Uterus (tissue), 4 donors: ENCODE results near the gene CLEC9A. TPM values are rescaled to one million over a fixed set of nuclear protein-coding genes. Genes with fewer than 3 reads are reported as not detected.

Experiments
- DNase-seq, 2 donors: peaks; one replicate each; pipeline ENCODE4 v3.0.0-alpha.2; 2019 to 2020
- H3K27ac ChIP-seq, 2 donors: fragments of 200-600 bp; sonication (generic); 1 replicate in 1 of 2; 2 replicates in 1 of 2; pipeline ENCODE4 v1.5.1; 2016 to 2018
- H3K27me3 ChIP-seq, 2 donors: fragments of 200-600 bp; sonication (generic); one replicate each; pipeline ENCODE4 v1.5.1; 2018 to 2019; ENCODE audit warnings: control low read depth in 1 of 2
- H3K36me3 ChIP-seq, 2 donors: fragments of 200-600 bp; sonication (generic); one replicate each; pipeline ENCODE4 v1.5.1; 2019; ENCODE audit warnings: control low read depth in 1 of 2
- H3K4me1 ChIP-seq, 2 donors: fragments of 200-600 bp; sonication (generic); one replicate each; pipeline ENCODE4 v1.5.1; 2018 to 2019; ENCODE audit warnings: control low read depth in 1 of 2
- H3K4me3 ChIP-seq, 2 donors: fragments of 200-600 bp; sonication (generic); 1 replicate in 1 of 2; 2 replicates in 1 of 2; pipeline ENCODE4 v1.5.1; 2018 to 2019; ENCODE audit warnings: mild to moderate bottlenecking in 1 of 2
- H3K9me3 ChIP-seq, 2 donors: fragments of 200-600 bp; sonication (generic); one replicate each; pipeline ENCODE4 v1.5.1; 2019; ENCODE audit warnings: control low read depth in 1 of 2
- POLR2A ChIP-seq, 2 donors: fragments of 450-650 bp; IDR thresholded peaks; one replicate each; pipeline ENCODE4 v1.6.1; 2016; ENCODE audit warnings: antibody characterized with exemption in 2 of 2, mild to moderate bottlenecking in 1 of 2, moderate library complexity in 1 of 2
- intact Hi-C: fragments of 100-400 bp; cut with DNase I; formaldehyde crosslinking; loops from one replicate; pipeline ENCODE4 v1.15.1; 2023; ENCODE audit warnings: low total_unique reads
- total RNA-seq, 4 donors: library from RNA; depleted of rRNA in 3 of 4; stranded (reverse); fragments of >200 nt in 3 of 4; gene quantifications; one replicate each; pipeline versions ENCODE4 v1.1.0 to v1.2.4, GENCODE V29; 2014 to 2023
- TF ChIP-seq, protein P1 (sequence below), 4 experiments: fragments of 200-600 bp in 2 of 4; fragments of 450-650 bp in 2 of 4; sonication (generic) in 2 of 4; IDR thresholded peaks; one replicate each; pipeline ENCODE4 v1.5.1; 2016 to 2019; ENCODE audit warnings: antibody characterized with exemption in 4 of 4, mild to moderate bottlenecking in 2 of 4, moderate library complexity in 1 of 4
- donor health status: DM: yes; HTN: yes; CAD: no.

The CLEC9A gene
- total RNA-seq, 4 donors from 2014 or later = 0.90 TPM; not detected in 3

DNA sequence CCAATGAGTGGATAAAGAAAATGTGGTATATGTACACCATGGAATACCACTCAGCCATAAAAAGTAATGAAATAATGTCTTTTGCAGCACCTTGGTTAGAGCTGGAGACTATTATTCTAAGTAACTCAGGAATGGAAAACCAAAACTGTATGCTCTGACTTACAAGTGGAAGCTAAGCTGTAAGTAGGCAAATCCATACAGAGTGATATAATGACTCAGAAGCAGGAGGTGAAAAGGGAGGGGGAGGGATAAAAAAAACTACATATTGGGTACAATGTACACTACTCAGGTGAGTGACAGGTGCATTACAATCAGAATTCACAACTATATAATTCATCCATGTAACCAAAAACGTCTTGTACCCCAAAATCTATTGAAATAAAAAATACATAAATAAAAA lies 83.4 kb downstream of the CLEC9A start:
- TF ChIP-seq, protein P1, sequence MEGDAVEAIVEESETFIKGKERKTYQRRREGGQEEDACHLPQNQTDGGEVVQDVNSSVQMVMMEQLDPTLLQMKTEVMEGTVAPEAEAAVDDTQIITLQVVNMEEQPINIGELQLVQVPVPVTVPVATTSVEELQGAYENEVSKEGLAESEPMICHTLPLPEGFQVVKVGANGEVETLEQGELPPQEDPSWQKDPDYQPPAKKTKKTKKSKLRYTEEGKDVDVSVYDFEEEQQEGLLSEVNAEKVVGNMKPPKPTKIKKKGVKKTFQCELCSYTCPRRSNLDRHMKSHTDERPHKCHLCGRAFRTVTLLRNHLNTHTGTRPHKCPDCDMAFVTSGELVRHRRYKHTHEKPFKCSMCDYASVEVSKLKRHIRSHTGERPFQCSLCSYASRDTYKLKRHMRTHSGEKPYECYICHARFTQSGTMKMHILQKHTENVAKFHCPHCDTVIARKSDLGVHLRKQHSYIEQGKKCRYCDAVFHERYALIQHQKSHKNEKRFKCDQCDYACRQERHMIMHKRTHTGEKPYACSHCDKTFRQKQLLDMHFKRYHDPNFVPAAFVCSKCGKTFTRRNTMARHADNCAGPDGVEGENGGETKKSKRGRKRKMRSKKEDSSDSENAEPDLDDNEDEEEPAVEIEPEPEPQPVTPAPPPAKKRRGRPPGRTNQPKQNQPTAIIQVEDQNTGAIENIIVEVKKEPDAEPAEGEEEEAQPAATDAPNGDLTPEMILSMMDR (IDR thresholded peaks at IDR 0.05) = no peak
- TF ChIP-seq POLR2A (IDR thresholded peaks at IDR 0.05) = no peak
- no peaks in the 10 kb centered on the region for H3K36me3 ChIP-seq
- no peaks in the 10 kb centered on the region for H3K4me1 ChIP-seq
- no peaks in the 10 kb centered on the region for H3K27me3 ChIP-seq
- no peak for DNase-seq
- intact Hi-C loops = no loop called here
- H3K27ac ChIP-seq = no peak overlapping the region
- H3K9me3 ChIP-seq = no peaks in the 10 kb centered on the region
- H3K4me3 ChIP-seq = no peak overlapping the region

DNA sequence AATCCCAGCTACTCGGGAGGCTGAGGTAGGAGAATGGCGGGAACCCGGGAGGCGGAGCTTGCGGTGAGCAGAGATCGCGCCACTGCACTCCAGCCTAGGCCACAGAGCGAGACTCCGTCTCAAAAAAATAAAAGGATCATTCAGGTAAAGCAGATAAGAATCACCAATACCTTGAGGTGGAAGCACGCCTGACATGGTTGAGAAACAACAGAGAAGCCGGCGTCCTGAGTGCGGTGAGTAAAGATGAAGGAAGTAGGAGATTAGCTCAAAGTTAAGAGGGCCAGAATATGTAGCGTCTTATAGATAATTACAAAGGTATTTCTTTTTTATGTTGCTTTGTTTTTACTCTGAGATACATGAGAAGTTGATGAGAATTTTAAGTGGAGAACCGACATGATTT lies 84.8 kb downstream of the CLEC9A start:
- H3K4me3 ChIP-seq = no peak overlapping the region
- no peaks in the 10 kb centered on the region for H3K4me1 ChIP-seq
- no peak overlapping the region for H3K27ac ChIP-seq
- intact Hi-C loops = no loop called here
- no peaks in the 10 kb centered on the region for H3K9me3 ChIP-seq
- TF ChIP-seq, protein P1 (IDR thresholded peaks at IDR 0.05) = no peak
- no peak for TF ChIP-seq POLR2A (IDR thresholded peaks at IDR 0.05)
- H3K27me3 ChIP-seq = no peaks in the 10 kb centered on the region
- H3K36me3 ChIP-seq = no peaks in the 10 kb centered on the region
- DNase-seq = no peak

Other genes with a start within 250 kb of the CLEC9A start
- 1 to 10 TPM in 1 of 4 donors, under 1 TPM in 1, not detected in 2; 0.35 to 1.5 TPM for gene KLRF1, start 203.2 kb upstream of the CLEC9A start, total RNA-seq
- 10 to 100 TPM in 3 of 4 donors, 1 to 10 TPM in 1; 9.7 to 28.4 (median 22.6) TPM for gene CLEC2B, start 161.3 kb upstream of the CLEC9A start, total RNA-seq
- not detected for gene KLRF2, start 149.2 kb upstream of the CLEC9A start, total RNA-seq
- gene CLEC2A, start 98.3 kb upstream of the CLEC9A start, total RNA-seq = not detected
- 1 to 10 TPM in 1 of 4 donors, under 1 TPM in 1, not detected in 2; 0.41 to 1.6 TPM for gene CLEC12A, start 59.3 kb upstream of the CLEC9A start, total RNA-seq
- under 1 TPM in 1 of 4 donors, not detected in 3; 0.35 TPM for gene CLEC1B, start 31.6 kb upstream of the CLEC9A start, total RNA-seq
- gene CLEC12B, start 20.1 kb upstream of the CLEC9A start, total RNA-seq = not detected
- 10 to 100 TPM in 2 of 4 donors, 1 to 10 TPM in 2; 2.6 to 22.6 (median 13.8) TPM for gene CLEC1A, start 68.3 kb downstream of the CLEC9A start, total RNA-seq
- 10 to 100 TPM in 1 of 4 donors, 1 to 10 TPM in 3; 2.8 to 14.4 (median 4.7) TPM for gene CLEC7A, start 99.5 kb downstream of the CLEC9A start, total RNA-seq
- under 1 TPM in 1 of 4 donors, not detected in 3; 0.41 TPM for gene OLR1, start 141.4 kb downstream of the CLEC9A start, total RNA-seq
- not detected for gene TMEM52B, start 148.3 kb downstream of the CLEC9A start, total RNA-seq
- gene GABARAPL1, start 182.2 kb downstream of the CLEC9A start, total RNA-seq = 100 to 1,000 TPM in 1 of 4 donors, 10 to 100 TPM in 3; 42.9 to 216 (median 62.7) TPM